Activated CD4-positive, alpha-beta T cell treated with anti-CD3 and anti-CD28 coated beads, Interleukin-2, amount 10 ng/mL, durations not matched to agents 7 days and 5 days (primary cell): Measurements from ENCODE around the gene KRT81. TPM values are rescaled to one million over a fixed set of nuclear protein-coding genes. Genes with fewer than 3 reads are reported as not detected.
"Not testable (repeated sequence)": the region's sequence is repeated elsewhere in the genome, so short reads cannot be mapped to it uniquely, and the experiment has no call there.

Experiments used
- CTCF ChIA-PET: fragments of 350-600 bp; sonication (Branson Sonifier 250); formaldehyde crosslinking; loops from one replicate; lab custom pipeline; 2021; ENCODE audit warnings: antibody characterized with exemption; lab: Charles Lee
- POLR2A ChIA-PET: fragments of 350-600 bp; sonication (Branson Sonifier 250); formaldehyde crosslinking; loops from one replicate; lab custom pipeline; 2021; ENCODE audit warnings: antibody characterized with exemption; lab: Charles Lee
- DNase-seq: peaks from one replicate; pipeline ENCODE4 v3.0.0-alpha.2; 2020
- H3K27ac Mint-ChIP-seq: one replicate; pipeline ENCODE4 v1.8.0; 2021; ENCODE audit warnings: mild to moderate bottlenecking, moderate library complexity, mixed read lengths
- H3K27me3 Mint-ChIP-seq: one replicate; pipeline ENCODE4 v1.8.0; 2021; ENCODE audit warnings: mixed read lengths
- H3K36me3 Mint-ChIP-seq: one replicate; pipeline ENCODE4 v1.8.0; 2021; ENCODE audit warnings: low read depth, mixed read lengths
- H3K4me1 Mint-ChIP-seq: one replicate; pipeline ENCODE4 v1.8.0; 2021; ENCODE audit warnings: mixed read lengths
- H3K4me3 Mint-ChIP-seq: one replicate; pipeline ENCODE4 v1.8.0; 2021; ENCODE audit warnings: mild to moderate bottlenecking, moderate library complexity, mixed read lengths
- H3K9me3 Mint-ChIP-seq: one replicate; pipeline ENCODE4 v1.8.0; 2021; ENCODE audit warnings: mixed read lengths
- total RNA-seq, 2 experiments: library from RNA; stranded (reverse); gene quantifications; one replicate each; pipeline ENCODE4 v1.2.3, GENCODE V29; 2021

Gene KRT81
- total RNA-seq, 2 experiments from 2014 or later = not detected

DNA sequence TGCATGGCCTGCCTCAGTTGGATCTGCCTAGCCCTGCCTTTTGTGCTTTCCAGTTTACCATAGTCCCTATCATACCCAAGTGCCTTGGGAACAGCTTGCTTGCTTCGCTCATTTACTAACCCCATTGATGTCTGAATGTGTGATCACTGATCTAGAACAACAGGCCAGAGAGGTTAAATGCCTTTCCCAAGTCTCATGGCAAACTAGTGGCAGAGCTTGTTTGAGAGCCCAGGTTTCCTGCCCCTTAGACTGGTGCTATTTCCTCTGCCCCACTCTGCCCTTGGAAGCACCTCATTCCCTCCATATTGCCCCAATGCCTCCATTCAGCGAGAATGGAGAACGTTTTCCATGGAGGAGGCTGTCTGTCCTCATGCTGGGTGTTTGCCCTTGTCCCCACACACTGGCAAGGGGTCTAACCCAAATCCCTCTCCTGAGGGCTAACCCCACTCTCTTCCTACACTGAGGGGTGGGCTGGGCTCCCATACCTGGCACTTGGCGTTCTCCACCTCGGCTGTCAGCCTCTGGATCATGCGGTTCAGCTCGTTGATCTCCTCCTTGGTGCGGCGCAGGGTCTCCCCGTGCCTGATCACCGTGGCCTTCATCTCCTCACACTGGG is 38.5 kb downstream of the KRT81 start:
- Mint-ChIP-seq H3K9me3 (peaks cover 6% of the 10 kb centered on the region), H3K4me1 (peaks cover 39% of the 10 kb centered on the region), H3K4me3 (no peak overlapping the region)

DNA sequence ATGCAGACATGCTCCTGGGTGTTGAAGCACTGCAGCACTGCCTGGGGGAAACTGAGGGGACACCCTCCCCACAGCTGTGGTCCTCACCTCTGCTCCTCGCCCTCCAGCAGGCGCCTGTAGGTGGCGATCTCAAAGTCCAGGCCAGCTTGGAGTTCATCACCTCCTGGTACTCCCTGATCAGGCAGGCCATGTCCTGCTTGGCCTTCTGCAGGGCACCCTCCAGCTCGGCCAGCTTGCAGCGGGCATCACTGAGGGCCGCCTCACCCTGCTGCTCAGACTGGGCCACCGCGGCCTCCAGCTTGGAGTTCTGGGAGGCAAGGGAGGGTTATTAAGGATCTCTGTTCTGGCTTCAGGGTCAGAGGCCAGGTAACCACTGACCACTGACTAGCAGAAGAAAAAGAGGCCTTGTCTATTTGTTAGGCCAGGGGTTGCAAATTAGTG is 39.1 kb downstream of the KRT81 start:
- not testable (repeated sequence) for H3K4me3 Mint-ChIP-seq, H3K9me3 Mint-ChIP-seq

More for the DNA sequence above, 38.5 kb downstream of the KRT81 start:
- Mint-ChIP-seq H3K27me3 (peaks cover 40% of the 10 kb centered on the region), H3K27ac (peak overlapping the region; percentile 72), H3K36me3 (peaks cover 19% of the 10 kb centered on the region)
- ChIA-PET CTCF (interaction anchor here (0.7 to 1.7 kb wide), 3 partner anchors 11 to 60 kb away, joined by 3 to 6 read pairs (median 4); no protein-coding TSS in a partner anchor), POLR2A (no interaction called here)
- no peak for DNase-seq

DNA sequence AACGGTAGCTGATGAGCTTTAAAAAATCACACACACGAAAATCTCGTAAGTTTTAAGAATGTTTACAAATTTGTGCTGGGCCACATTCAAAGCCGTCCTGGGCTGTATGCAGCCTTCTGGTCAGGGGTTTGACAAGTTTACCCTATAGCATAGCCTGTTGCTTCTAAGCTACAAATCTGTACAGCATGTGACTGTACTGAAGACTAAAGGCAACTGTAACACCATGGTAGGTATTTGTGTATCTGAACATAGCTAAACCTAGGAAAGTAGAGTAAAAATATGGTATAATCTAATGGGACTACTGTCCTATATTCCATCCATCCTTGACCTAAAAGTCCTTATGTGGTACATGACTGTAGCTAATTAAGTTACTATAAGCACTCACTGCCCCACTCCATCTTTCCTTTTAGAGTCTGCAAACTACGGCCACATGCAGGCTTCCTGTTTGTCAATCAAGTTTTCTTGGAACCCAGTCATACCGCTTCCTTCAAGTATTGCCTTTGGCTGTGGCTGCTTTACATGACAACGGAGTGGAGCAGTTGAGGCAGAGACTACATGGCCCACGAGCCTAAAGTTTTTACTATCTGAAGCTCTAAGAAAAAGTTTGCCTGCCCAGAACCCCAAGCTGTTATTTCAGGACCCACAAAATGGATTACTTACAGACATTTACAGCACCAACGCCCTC is 39.8 kb downstream of the KRT81 start:
- peak; percentile 43 for DNase-seq
- H3K36me3 Mint-ChIP-seq = peaks cover 19% of the 10 kb centered on the region
- H3K4me1 Mint-ChIP-seq = peaks cover 50% of the 10 kb centered on the region
- ChIA-PET CTCF (interaction anchor here (0.7 to 3.0 kb wide), 7 partner anchors 10 to 81 kb away, joined by 3 to 10 read pairs (median 5); no protein-coding TSS in a partner anchor), POLR2A (no interaction called here)
- peaks cover 28% of the 10 kb centered on the region for H3K27me3 Mint-ChIP-seq
- H3K9me3 Mint-ChIP-seq = peaks cover 6% of the 10 kb centered on the region
- H3K27ac Mint-ChIP-seq = peak overlapping the region; percentile 97
- peak overlapping the region; percentile 45 for H3K4me3 Mint-ChIP-seq

More for the DNA sequence above, 39.1 kb downstream of the KRT81 start:
- DNase-seq, POLR2A ChIA-PET: not testable (repeated sequence)
- CTCF ChIA-PET = interaction anchor here (0.7 to 1.7 kb wide), 5 partner anchors 11 to 82 kb away, joined by 3 to 6 read pairs (median 5); no protein-coding TSS in a partner anchor
- Mint-ChIP-seq H3K27ac (peak overlapping the region; percentile 97), H3K27me3 (peaks cover 34% of the 10 kb centered on the region), H3K4me1 (peaks cover 43% of the 10 kb centered on the region), H3K36me3 (peaks cover 19% of the 10 kb centered on the region)

DNA sequence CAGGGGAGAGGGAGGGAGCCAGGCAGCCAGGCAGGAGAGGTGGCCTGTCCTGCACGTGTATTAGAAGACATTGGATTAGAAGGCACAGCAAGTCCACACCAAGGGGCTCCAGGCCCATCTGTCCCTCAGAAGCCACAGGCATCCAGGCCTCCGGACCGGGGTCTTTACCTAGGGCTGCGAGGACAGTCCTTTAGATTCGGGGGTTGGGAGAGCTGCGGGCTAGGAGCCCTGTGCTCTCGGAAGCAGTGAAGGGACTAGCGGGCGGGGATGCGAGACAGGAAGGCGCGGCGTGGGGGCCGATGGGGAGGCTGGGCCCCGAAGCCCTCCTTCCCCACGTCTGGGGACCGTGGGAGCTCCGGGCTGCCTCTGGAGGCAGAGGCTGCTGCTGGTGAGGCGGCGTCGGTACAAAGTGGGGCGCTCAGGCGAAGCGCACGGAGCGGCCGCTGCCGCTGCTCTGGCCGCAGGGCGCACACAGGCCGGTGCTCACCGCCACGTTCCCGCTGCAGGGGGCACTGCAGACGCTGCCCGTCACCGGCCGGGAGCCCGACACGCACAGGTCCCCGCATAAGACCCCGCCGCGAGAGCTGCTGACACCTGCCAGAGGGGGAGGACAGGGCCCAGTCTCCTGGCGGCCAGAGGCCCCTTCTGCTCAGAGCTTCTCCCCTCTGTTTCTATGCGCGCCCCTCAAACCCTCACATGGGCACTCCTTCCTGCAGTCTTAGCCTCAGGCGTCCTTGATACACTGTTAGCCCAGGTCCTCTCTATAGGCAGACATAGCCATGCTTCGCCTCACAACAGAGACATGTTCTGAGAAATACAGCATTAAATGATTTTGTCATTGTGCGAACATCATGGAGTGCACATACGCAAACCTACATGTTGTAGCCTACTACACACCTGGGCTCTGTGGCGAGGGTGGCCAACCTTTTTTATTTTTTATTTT is 41.0 kb downstream of the KRT81 start:
- no peak for DNase-seq
- H3K27ac Mint-ChIP-seq = peak overlapping the region; percentile 74
- H3K9me3 Mint-ChIP-seq = peaks cover 6% of the 10 kb centered on the region
- peaks cover 16% of the 10 kb centered on the region for H3K27me3 Mint-ChIP-seq
- H3K36me3 Mint-ChIP-seq = peaks cover 19% of the 10 kb centered on the region
- ChIA-PET POLR2A (no interaction called here), CTCF (interaction anchor here (1.2 to 3.0 kb wide), 4 partner anchors 13 to 29 kb away, joined by 3 to 10 read pairs (median 6); no protein-coding TSS in a partner anchor)
- peaks cover 60% of the 10 kb centered on the region for H3K4me1 Mint-ChIP-seq
- H3K4me3 Mint-ChIP-seq = no peak overlapping the region

DNA sequence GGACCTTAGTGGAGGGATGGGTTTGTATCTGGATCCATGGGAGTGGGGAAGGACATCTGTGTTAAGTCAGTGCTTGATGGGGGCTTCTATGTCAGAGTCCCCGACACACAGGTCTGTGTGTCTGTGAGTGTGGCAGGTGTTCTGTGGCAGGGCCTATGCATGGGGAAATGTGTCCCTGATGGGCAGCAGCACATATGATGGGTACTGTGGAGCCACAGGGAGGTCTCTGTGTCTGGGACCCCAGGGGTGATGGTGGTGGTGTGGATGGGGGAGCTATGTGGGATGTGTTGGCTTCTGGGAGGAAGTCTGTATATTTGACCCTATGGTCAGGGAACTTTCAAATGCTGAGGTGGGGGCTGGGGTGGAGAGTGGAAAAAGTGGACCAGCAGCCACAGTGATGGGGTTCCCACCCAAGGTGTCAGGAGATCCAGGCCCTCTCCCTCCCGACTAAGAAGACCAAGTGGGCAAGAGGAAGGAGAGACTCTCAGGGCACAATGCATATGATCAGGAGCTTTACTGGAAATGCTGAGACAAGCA is 41.8 kb downstream of the KRT81 start:
- DNase-seq = no peak
- CTCF ChIA-PET = interaction anchor here (1.4 to 3.0 kb wide), 2 partner anchors 12 to 29 kb away, joined by 6 to 10 read pairs; no protein-coding TSS in a partner anchor
- Mint-ChIP-seq H3K4me1 (peaks cover 65% of the 10 kb centered on the region), H3K4me3 (no peak overlapping the region), H3K9me3 (peaks cover 6% of the 10 kb centered on the region), H3K27me3 (peaks cover 9% of the 10 kb centered on the region), H3K36me3 (peaks cover 19% of the 10 kb centered on the region), H3K27ac (peak overlapping the region; percentile 74)
- POLR2A ChIA-PET = no interaction called here

DNA sequence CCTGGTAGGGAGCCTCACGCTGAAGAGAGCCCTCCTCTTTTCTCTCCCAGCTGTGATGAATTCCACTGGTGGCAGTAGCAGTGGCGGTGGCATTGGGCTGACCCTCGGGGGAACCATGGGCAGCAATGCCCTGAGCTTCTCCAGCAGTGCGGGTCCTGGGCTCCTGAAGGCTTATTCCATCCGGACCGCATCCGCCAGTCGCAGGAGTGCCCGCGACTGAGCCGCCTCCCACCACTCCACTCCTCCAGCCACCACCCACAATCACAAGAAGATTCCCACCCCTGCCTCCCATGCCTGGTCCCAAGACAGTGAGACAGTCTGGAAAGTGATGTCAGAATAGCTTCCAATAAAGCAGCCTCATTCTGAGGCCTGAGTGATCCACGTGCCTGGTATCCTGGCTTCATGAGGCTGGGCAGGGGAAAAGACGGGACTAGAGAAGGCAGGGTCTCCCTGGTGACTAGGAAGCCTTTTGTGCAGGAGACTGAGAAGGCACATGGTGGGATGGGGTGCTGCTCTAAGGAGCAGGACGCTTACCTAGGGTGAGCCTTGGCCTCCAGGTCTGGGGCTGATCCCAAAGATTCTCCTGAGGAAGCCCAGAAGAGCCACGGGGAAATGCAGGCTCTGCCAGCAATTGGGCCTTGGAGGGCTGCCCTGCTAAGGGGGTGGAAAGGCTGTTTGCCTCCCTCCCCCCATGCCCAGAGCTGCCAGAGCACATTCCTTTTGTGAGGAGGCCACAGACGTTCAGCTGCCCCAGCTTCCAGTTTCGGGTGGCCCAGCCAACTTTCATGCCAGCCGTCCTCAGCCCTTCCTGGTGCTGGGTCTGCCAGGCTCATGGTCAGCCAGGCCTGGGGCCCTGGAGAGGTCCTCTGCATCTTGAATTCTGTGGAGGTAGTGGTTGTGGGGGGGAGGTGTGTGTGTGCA is 42.5 kb downstream of the KRT81 start:
- H3K4me1 Mint-ChIP-seq = peaks cover 72% of the 10 kb centered on the region
- H3K36me3 Mint-ChIP-seq = peaks cover 19% of the 10 kb centered on the region
- ChIA-PET CTCF (interaction anchor here (1.4 to 3.0 kb wide), 2 partner anchors 11 to 30 kb away, joined by 6 to 10 read pairs; no protein-coding TSS in a partner anchor), POLR2A (no interaction called here)
- DNase-seq = no peak
- no peak overlapping the region for H3K4me3 Mint-ChIP-seq
- H3K9me3 Mint-ChIP-seq = peaks cover 6% of the 10 kb centered on the region
- H3K27me3 Mint-ChIP-seq = peaks cover 9% of the 10 kb centered on the region
- H3K27ac Mint-ChIP-seq = peak overlapping the region; percentile 3

DNA sequence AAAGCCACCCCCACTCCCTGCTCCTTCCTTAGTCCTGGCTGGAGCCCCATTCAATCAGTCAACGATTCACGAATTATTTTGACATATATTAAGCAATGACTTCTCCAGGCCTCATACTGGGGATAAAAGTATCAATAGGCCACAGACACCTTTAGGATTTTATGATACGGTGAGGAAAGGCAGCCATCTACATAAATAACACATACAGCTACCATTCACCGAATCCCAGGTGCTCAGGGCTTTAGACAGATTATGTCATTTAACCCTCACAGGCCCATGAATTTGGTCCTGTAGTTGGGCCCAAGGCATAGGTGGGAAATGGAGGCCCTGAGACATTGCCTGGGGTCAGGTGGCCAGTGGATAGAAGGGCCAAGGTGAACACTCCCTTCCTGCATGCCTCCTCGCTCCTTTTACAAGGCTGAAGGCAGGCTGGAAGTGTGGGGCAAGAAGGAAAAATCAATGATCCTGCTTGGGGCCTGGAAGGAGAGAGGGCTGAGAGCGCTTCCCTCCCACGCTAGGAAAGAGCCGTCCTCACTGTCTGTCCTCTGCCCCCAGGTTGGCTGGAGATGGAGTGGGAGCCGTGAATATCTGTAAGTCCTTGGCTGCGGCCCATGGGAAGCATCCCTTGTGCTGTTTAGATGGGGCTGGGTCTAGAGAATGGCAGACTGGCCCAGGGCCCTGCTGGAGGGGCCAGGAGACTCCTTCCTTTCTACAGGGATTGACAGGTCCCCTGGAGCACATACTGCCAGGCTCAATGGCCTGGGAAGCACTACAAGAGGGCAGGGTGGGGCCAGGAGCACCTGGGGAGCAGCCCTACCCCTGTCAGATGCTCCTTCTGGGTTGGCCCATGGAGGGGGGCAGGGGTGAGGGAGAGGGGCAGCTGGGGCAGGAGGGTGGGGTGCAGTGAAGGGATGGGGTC is 43.5 kb downstream of the KRT81 start:
- no peak for DNase-seq
- POLR2A ChIA-PET = no interaction called here
- H3K4me3 Mint-ChIP-seq = no peak overlapping the region
- H3K36me3 Mint-ChIP-seq = peaks cover 19% of the 10 kb centered on the region
- peaks cover 75% of the 10 kb centered on the region for H3K4me1 Mint-ChIP-seq
- peaks cover 6% of the 10 kb centered on the region for H3K9me3 Mint-ChIP-seq
- peaks cover 9% of the 10 kb centered on the region for H3K27me3 Mint-ChIP-seq
- peak overlapping the region; percentile 27 for H3K27ac Mint-ChIP-seq
- CTCF ChIA-PET = no interaction called here

DNA sequence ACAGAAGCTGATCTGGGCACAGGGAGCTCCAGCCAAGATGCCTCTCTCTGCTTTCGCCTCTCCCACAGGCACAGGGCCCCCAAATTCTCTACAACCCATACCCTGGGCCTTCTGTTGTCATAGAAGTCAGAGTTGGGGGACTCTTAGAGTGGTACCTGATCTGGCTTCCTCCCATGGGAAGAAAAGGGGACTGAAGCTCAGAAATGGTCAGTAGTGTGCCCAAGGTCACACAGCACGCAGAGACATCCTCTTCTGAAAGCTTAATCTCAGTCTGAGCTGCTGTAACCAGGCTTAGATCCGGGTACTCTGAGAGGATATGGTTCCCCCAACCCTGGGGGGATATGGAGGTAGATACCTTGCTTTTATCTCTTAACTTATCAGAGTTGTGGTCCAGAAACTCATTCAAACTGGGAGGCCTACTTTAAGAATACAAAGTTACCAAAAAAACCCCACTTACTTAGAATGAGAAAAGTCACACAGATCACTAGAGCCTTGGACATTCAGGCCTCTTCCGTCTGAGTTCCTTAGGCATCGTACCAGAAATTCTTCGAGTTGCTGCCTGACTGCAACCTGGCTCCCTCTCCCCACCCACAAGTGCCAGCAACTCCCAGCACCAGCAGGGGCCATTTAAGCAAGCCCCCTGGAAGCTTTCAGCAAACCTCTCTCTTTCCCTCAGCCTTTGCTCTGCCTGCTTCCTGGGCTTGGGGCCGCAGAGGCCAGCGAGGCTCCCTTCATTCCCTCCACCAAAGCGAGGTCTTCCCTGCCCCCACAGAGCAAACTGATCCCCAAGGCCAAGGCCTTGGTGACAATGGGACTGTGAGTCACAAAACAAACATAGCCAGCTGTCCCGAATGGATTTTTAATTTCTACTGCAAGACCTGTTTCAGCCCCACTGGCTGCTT is 44.4 kb downstream of the KRT81 start:
- H3K4me3 Mint-ChIP-seq = no peak overlapping the region
- peaks cover 9% of the 10 kb centered on the region for H3K27me3 Mint-ChIP-seq
- peaks cover 17% of the 10 kb centered on the region for H3K36me3 Mint-ChIP-seq
- H3K9me3 Mint-ChIP-seq = peaks cover 6% of the 10 kb centered on the region
- H3K4me1 Mint-ChIP-seq = peaks cover 72% of the 10 kb centered on the region
- no peak for DNase-seq
- ChIA-PET POLR2A (no interaction called here), CTCF (interaction anchor here (0.7 to 1.1 kb wide), 2 partner anchors 9 to 25 kb away, joined by 3 read pairs; no protein-coding TSS in a partner anchor)
- peak overlapping the region; percentile 59 for H3K27ac Mint-ChIP-seq

DNA sequence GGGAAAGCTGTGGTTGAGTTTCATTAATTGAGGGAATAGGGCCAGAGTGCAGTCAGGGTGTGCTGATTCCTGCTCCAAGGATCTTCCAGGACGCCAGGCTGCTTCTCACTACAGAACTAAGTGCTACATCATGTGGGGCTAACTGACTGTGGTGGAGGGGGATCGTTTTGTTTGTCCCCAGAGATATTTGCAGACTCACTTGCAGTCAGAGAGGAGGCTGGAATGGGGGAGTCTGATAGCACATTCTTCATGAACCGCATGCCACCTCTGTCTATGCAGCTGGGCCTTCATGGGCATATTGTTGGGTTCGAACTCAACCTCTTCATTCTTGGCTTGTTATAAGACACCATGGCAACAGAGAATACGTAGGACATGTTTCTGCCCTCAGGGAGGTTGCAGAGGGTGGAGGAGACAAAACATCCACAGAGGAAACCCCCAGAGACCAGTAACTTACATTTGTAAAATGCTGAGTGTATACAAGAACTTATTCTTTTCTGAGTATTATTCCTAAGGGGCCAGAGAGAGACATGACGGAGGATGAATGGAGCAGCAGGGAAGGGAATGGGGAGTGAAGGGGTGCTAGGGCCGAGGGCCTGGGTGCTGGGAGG is 45.3 kb downstream of the KRT81 start:
- Mint-ChIP-seq H3K27me3 (peaks cover 7% of the 10 kb centered on the region), H3K36me3 (peaks cover 10% of the 10 kb centered on the region), H3K4me3 (no peak overlapping the region), H3K9me3 (peaks cover under 1% of the 10 kb centered on the region), H3K27ac (peak overlapping the region; percentile 15), H3K4me1 (peaks cover 63% of the 10 kb centered on the region)
- CTCF ChIA-PET = interaction anchor here (0.9 to 1.4 kb wide), 6 partner anchors 9 to 33 kb away, joined by 3 to 4 read pairs (median 3); no protein-coding TSS in a partner anchor
- no peak for DNase-seq
- POLR2A ChIA-PET = interaction anchor here (0.5 kb wide), 1 partner anchor 79 kb away, joined by 3 read pairs; no protein-coding TSS in a partner anchor
